Cardiac fibroblast (primary cell): Measurements from ENCODE around the gene SALL2.

Experiments
- DNase-seq, 2 donors: peaks; one replicate each; pipeline versions ENCODE4 v3.0.0 to v3.0.0-alpha.2; 2010; ENCODE audit warnings: low read depth in 2 of 2
- H3K4me3 ChIP-seq, 2 donors: replicated peaks in 1 of 2; 1 replicate in 1 of 2; 2 replicates in 1 of 2; pipeline ENCODE4 v1.5.1; 2011; ENCODE audit warnings: low read depth in 2 of 2, low read length in 2 of 2, mild to moderate bottlenecking in 2 of 2, moderate library complexity in 1 of 2
- CTCF ChIP-seq: IDR thresholded peaks from one replicate; pipeline ENCODE4 v1.5.1; 2011; ENCODE audit warnings: low read depth, mild to moderate bottlenecking, low read length, inconsistent platforms

SALL2 gene

GRCh38 chr14:21520767-21521166, 5.4 kb downstream of the SALL2 start:
- H3K4me3 ChIP-seq = no peak overlapping the region
- DNase-seq = no peak
- no peak for TF ChIP-seq CTCF

- no peak for DNase-seq
- no peak for TF ChIP-seq CTCF
- H3K4me3 ChIP-seq = no peak overlapping the region
Observed at GRCh38 chr14:21518725-21519124, 7.4 kb downstream of the SALL2 start.

- H3K4me3 ChIP-seq = no peak overlapping the region
- no peak for TF ChIP-seq CTCF
- DNase-seq = no peak
Observed at GRCh38 chr14:21514341-21514740, 11.8 kb downstream of the SALL2 start.

- peak within 1 kb of the TSS; percentile 92 to 96 for H3K4me3 ChIP-seq
- TF ChIP-seq CTCF = no peak
- DNase-seq = peak; percentile 99
Observed at GRCh38 chr14:21510735-21511657, 15.2 kb downstream of the SALL2 start, which contains the start of gene METTL3. Gene METTL3 (minus strand): TSS chr14:21511340. CDS start chr14:21511223, 117 bp downstream.

- H3K4me3 ChIP-seq = peak overlapping the region in 1 of 2 donors; percentile 96
- no peak for TF ChIP-seq CTCF
- DNase-seq = no peak
Observed at GRCh38 chr14:21509432-21510143, 16.6 kb downstream of the SALL2 start.

- H3K4me3 ChIP-seq = no peak overlapping the region
- DNase-seq = no peak
- TF ChIP-seq CTCF = no peak
Observed at GRCh38 chr14:21506557-21506956, 19.6 kb downstream of the SALL2 start.
